ENCODE results near the gene STXBP3.
A peak's percentile ranks its signal among the peaks of the same experiment; 100 is the strongest.
"Not testable (repeated sequence)": the region's sequence is repeated elsewhere in the genome, so short reads cannot be mapped to it uniquely, and the experiment has no call there.

STXBP3 gene

DNA sequence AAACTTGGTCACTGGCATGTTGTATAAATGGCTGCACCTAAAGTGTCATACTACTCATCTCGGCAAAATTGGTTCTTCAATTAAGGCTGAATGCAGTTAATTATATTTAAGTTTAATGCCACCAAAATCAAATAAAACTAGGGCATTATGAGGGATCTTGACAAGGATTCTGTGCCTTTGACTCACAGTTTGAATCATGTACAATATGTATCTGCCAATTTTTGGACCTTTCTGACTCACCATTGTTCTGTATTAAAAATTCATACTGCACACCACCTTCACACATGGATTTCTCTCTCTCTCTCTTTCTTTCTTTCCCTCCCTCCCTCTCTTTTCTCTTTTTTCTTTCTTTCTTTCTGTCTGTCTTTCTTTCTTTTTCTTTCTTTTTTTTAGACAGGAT lies 14.1 kb upstream of the STXBP3 start:
- peak; percentile 55 for DNase-seq

DNA sequence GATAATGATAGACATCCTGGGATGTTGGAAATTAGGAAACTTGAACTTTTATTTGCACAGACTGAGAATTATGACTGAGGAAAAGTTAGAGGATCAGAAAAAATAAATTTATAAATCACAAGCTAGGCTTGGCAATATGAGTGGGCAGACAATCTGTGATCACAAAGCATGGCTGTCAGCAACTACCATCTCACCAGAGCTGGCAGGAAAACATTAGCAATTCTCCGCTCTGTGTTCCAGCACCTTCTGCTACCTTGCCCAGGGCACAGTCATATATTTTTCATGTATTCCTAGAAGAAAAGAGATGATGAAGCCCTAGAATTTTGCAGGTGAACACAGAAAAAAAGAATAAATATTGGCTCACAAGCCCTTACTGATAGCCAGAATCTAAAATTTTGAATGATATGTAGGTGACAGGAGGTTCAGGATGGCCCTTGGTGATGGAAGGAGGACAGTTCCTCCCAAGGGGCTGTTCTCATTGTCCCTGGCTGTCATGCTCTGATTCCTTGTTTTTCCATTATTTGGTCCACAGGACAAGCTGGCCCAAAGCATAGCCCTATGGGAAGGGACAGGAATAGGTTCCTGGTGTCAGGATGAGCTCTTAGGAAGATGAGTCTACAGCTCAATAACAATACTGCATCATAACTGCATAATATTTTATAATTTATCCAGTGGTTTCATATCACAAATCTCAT lies 12.2 kb upstream of the STXBP3 start:
- DNase-seq, result no peak

DNA sequence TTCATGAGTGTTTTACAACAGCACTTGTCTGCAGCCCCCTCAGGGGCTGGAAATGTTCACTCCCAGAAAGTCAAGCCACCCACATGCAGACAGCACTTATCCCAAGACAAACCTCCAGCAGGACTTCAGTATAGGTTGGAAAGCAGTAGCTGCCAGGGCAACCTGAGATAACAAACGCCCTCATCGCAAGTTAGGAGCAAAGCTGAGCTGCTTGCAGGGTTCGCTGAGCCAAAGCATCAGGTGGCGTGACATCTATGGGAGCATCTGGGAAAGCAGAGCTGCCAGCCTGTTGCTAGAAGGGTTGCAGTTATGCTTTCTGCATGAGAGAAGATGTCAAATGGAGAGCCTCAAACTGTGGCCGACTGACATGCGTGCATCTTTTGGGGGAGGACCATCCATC lies 4.2 kb upstream of the STXBP3 start:
- DNase-seq, result no peak

DNA sequence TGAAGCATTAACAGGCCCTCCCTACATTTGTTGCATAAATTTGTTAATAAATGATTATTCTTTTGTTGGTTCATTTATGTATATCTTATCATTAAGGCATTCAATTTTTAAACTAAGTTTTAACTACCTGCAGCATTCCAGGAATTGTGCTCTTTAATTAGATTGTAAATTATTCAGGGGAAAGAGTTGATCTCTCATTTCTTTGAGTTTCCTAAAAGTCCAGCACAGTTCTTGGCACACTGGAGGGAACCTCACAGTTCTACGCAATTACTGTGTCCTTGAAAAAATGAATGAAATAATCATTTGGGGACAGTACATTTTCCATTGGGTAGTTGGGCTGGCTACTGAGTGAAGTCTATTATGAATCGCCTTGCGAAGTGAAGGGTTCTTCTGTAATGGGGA lies 493 bp upstream of the STXBP3 start:
- DNase-seq, result no peak

DNA sequence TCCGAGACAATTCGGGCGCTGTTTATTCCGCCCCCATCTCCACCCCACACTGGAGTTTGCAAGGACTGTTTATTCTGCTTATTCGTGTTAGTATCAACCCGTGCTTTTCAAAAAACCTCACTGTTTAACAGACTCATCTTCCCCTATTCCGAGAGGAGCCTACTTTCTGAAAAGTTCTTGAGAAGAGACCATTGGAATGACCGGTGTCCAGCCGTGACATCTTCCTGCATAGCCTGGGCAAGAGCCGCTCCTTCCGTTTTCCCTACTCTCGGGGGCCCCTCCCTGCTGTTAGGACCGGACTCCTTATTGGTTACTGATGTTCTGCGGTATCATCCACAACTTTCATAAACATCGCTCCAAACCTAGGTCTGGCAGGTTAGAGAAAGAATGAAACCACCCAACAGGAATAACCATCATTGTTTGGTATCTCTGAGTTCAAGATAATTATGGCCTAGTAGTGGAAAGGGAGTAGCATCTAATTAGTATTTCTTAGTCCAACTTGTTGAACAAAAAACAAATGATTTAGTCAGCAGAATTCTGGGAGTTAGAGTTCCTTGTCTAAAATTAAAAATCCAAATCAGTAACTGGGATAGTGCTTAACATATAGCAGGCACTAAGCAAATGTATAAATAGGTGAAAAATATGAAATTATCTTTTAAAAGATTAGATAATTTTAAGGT lies 837 bp downstream of the STXBP3 start:
- peak; percentile 86 for DNase-seq

DNA sequence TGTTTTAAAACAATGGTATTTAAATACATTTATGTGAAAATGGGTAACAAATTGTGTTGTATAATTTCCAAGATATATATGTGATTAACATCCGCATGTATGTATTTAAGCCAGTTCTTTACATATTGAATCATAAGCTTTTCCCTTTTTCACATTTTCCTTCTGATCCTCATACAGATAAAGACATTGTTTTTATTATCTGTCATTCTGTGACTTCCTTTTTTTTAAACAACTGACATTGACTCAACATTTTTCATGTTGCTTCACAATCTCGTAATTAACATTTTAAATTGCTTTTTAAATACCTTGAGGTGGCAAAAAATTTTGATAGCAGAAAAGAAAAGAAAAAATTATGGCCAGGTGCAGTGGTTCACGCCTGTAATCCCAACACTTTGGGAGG lies 1.4 kb downstream of the STXBP3 start:
- no peak for DNase-seq

- no peak for DNase-seq
These were observed 2.6 kb downstream of the STXBP3 start for GRCh38 chr1:108749081-108749480.

- no peak for DNase-seq
These were observed 4.2 kb downstream of the STXBP3 start for GRCh38 chr1:108750476-108751181.

GRCh38 chr1:108753363-108753762 lies 6.9 kb downstream of the STXBP3 start:
- DNase-seq, result no peak

DNA sequence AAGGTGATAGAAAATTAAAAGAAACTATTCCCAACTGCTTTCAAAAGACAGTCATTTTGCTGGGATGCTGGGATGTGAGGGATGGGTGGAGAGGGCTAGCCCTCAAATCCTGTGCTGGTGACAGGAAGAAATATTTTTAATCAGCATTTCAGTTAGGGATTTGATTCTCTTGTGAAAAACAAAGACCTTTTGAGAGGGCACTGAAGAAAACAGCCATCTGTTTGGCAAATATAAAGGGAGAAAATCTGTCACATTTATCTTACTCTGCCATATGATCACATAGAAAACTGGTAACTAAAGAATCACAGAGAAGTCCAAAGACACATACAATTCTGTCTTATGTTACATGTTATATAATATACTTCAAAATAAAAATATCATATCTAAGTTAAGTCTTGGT lies 12.3 kb downstream of the STXBP3 start:
- no peak for DNase-seq

GRCh38 chr1:108767115-108767514 lies 20.6 kb downstream of the STXBP3 start:
- DNase-seq, result no peak

DNA sequence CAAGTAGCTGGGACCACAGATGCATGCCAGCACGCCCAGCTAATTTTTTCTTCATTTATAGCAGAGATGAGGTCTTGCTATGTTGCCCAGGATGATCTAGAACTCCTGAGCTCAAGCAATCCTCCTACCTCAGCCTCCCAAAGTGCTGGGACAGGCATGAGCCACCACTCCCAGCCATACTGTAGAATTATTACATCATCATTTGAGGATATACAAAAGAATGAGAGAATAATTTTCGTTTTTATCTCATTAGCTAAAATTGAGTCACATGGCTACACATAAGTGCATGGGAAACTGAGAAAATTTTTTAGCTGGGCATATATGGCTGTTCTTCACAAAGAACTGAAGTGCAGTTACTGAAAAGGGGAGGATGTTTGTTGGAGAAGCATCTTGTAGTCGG lies 21.2 kb downstream of the STXBP3 start:
- no peak for DNase-seq

DNA sequence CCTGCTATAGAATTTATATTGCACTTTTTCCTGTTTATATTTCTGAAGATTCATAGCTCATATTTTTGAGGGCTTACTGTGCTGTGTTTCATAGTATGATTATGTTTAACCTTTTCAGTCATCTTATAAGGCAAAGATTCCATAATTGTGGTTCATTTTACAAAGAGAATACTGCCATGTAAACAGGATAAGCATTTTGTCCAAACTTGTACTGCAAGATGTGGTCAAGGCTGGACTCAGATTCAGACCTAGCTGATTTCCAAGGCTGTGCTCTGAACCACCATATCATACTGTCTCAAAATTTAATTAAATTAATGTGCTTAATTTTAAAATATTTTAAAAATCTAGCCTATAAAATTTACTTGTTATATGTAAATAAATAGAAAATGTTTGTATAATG lies 31.4 kb downstream of the STXBP3 start:
- DNase-seq, result no peak

- DNase-seq, result no peak
These were observed 33.0 kb downstream of the STXBP3 start for GRCh38 chr1:108779455-108779854.

DNA sequence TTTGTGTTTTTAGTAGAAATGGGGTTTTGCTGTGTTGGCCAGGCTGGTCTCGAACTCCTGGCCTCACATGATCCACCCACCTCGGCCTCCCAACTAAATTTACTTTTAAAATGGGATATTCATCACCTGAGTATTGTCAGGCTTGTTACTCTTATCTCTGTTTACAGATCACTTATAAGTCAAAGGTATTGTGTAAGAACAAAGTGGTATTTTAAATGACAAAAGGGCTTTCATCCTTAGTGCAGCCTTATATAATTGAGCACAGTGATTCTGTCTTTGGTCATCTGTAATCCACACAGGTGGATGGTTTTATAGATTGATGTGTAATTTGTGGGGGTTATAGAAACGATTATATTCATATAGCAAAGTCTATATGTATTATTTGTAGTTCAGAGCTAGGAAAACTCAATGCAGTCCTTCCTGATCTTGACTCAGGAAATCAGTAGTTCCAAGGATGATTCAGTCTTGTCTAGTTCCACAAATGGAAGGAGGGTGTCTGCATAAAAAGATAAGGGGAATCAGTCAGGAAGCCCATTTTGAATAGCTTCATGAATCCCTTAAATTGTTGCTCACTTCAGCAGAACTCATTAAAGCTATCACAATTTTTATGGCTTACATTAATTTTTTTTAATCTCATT lies 34.6 kb downstream of the STXBP3 start:
- DNase-seq, result no peak

- not testable (repeated sequence) for DNase-seq
These were observed 35.1 kb downstream of the STXBP3 start for GRCh38 chr1:108781575-108781944.

GRCh38 chr1:108785264-108785663 lies 38.8 kb downstream of the STXBP3 start:
- no peak for DNase-seq

DNA sequence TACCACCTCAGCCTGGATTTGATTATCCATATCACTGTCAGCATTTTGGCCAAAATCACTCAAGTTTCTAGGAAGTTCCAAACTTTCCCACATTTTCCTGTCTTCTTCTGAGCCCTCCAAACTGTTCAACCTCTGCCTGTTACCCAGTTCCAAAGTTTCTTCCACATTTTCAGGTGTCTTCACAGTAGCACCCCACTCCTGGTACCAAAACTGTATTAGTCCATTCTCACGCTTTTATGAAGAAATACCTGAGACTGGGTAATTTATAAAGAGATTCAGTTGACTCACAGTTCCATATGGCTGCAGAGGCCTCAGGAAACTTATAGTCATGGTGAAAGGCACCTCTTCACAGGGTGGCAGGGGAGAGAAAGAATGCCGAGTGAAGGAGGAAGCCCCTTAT lies 39.4 kb downstream of the STXBP3 start:
- no peak for DNase-seq

DNA sequence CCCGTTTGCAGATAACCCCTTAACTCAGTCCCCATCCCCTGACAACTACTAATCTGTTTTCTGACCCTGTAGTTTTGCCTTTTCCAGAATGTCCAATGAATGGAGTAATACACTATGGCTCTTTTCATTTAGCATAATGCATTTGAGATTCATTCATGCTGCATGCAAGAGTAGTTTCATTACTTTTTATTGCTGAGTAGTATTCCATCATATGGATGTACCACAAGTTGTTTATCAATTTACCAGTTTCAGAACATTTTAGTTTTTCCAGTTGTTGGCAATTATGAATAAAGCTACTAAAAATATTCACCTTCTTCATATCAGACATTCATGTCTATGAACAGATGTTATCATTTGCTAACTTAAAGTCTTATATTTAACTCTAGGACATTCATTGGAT lies 45.3 kb downstream of the STXBP3 start:
- no peak for DNase-seq

- no peak for DNase-seq
These were observed 45.9 kb downstream of the STXBP3 start for GRCh38 chr1:108792420-108792819.

GRCh38 chr1:108799001-108799400 lies 52.5 kb downstream of the STXBP3 start:
- no peak for DNase-seq

DNA sequence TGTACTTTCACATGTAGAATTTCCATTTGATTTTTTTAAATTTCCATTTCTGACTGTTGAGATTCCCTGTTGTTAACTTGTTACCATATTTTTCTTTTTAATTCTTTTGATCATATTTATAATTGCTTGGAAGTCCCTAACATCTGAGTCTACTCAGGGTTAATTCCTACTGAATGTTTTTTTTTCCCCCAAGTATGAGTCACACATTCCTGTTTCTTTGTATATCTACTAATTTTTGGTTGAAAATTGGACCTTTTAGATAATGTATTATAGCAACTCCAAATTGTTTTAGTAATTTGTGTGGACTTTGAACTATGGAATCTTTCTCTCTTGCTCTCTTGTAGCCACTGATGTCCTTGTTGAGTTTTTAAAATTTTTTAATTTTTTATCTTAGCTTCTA lies 54.6 kb downstream of the STXBP3 start:
- peak; percentile 39 for DNase-seq

DNA sequence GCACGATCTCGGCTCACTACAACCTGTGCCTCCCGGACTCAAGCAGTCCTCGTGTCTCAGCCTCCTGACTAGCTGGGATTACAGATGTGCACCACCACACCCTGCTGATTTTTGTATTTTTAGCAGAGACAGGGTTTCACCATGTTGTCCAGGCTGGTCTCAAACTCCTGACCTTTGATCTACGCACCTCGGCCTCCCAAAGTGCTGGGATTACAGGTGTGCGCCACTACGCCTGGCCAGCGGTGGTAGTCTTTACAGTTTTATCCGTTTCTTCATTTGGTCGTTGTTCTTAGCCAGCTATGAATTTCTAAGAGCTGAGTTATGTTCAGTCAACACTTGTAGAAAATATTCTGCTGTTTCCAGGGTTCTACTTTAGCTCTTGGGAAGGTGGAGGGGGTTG lies 57.1 kb downstream of the STXBP3 start:
- DNase-seq, result no peak

- no peak for DNase-seq
These were observed 62.0 kb downstream of the STXBP3 start for GRCh38 chr1:108808438-108808837.
